ENCODE data around the gene BYSL. TPM values are rescaled to one million over a fixed set of nuclear protein-coding genes. Genes with fewer than 3 reads are reported as not detected.

The BYSL gene
- polyA plus RNA-seq, 1 experiment, result 28.5 TPM

DNA sequence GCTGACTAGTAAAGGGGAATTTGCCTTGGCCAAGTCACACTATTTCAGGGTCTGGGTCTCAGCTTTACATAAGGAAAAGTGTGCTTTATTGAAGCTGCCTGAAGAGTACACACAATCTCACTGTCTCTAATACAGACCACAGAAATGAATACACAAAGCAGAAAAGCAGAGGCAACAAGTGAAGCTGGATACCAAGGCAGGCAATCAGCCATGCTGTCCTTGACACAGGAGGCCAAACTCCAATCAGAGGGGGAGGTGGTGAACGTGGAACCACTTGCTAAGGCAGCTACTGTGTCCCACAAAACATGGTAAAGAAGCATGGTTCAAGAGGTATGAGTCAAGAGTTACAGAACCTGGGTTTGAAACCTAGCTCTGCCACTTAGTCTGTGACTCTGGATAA, 42.1 kb downstream of the BYSL start:
- Histone ChIP-seq H3K27me3 (ENCODE audit: control insufficient read depth, insufficient read depth, low read length) (no peaks in the 10 kb centered on the region), H3K36me3 (ENCODE audit: control insufficient read depth, insufficient read depth, low read length) (no peaks in the 10 kb centered on the region), H3K4me3 (ENCODE audit: low read depth, low read length) (no peak overlapping the region)
- TF ChIP-seq CTCF (IDR thresholded peaks at IDR 0.05; ENCODE audit: insufficient read depth, low read depth, low read length), result no peak
- no peak for DNase-seq (ENCODE audit: low read depth)
- POLR2A ChIA-PET, result no interaction called here
- CTCF ChIA-PET, result interaction anchor here (1.1 kb wide), 1 partner anchor 10 kb away, joined by 3 read pairs; no protein-coding TSS in a partner anchor

DNA sequence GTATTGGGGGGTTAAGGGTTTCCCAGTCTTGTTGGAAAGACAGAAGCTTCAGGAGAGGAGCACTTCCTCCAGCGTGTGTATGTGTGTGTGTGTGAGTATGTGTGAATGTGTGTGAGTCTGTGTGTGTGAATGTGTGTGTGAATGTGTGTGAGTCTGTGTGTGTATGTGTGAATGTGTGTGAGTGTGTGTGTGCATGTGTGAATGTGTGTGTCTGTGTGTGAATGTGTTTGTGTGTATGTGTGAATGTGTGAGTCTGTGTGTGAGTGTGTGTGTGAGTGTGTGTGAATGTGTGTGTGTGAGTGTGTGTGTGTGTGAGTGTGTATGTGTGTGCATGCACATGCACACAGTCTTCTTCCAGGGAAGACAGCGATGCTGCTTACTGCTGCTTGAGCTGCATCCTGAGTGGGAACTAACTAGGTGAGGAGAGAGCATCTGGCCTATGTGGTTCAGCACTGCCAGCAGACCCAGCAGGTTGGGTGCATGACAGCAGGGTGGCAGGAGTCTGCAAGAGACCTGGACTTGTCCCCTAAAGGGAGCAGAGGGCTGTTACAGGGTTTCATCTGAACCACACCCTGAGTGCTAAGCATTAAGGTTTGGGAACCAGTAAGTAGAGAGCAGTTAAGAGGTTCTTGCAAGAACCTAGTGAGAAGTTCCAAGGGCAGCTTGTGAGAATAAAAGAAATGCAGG, 43.0 kb downstream of the BYSL start:
- no peaks in the 10 kb centered on the region for H3K27me3 ChIP-seq (ENCODE audit: control insufficient read depth, insufficient read depth, low read length)
- CTCF ChIA-PET, result no interaction called here
- no peaks in the 10 kb centered on the region for H3K36me3 ChIP-seq (ENCODE audit: control insufficient read depth, insufficient read depth, low read length)
- DNase-seq (ENCODE audit: low read depth), result no peak
- POLR2A ChIA-PET, result no interaction called here
- no peak overlapping the region for H3K4me3 ChIP-seq (ENCODE audit: low read depth, low read length)
- TF ChIP-seq CTCF (IDR thresholded peaks at IDR 0.05; ENCODE audit: insufficient read depth, low read depth, low read length), result no peak

GRCh38 chr6:41965429-41966213, 44.3 kb downstream of the BYSL start:
- ChIA-PET POLR2A (no interaction called here), CTCF (no interaction called here)
- TF ChIP-seq CTCF (IDR thresholded peaks at IDR 0.05; ENCODE audit: insufficient read depth, low read depth, low read length), result no peak
- Histone ChIP-seq H3K27me3 (ENCODE audit: control insufficient read depth, insufficient read depth, low read length) (no peaks in the 10 kb centered on the region), H3K4me3 (ENCODE audit: low read depth, low read length) (no peak overlapping the region), H3K36me3 (ENCODE audit: control insufficient read depth, insufficient read depth, low read length) (no peaks in the 10 kb centered on the region)
- DNase-seq (ENCODE audit: low read depth), result no peak

- CTCF ChIA-PET, result no interaction called here
- Histone ChIP-seq H3K36me3 (ENCODE audit: control insufficient read depth, insufficient read depth, low read length) (no peaks in the 10 kb centered on the region), H3K4me3 (ENCODE audit: low read depth, low read length) (no peak overlapping the region), H3K27me3 (ENCODE audit: control insufficient read depth, insufficient read depth, low read length) (no peaks in the 10 kb centered on the region)
- POLR2A ChIA-PET, result no interaction called here
- no peak for DNase-seq (ENCODE audit: low read depth)
- TF ChIP-seq CTCF (IDR thresholded peaks at IDR 0.05; ENCODE audit: insufficient read depth, low read depth, low read length), result no peak
Measured at GRCh38 chr6:41966214-41966920, 45.1 kb downstream of the BYSL start.

DNA sequence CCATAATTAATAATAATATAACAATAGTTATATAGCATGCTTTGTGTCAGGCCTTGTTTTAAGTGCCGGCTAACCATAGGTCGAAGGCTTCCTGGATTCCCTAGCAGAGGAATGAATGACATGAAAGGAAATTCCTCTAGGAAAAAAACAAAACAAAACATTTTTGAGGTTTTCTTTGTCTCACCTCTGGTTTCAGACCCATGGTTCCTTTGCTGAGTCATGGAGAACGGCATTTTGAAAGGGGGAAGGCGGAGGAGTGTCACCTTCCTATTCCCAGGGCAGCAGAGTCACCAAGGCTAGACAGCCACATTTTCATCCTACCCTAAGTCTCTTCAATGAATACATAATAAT, 45.6 kb downstream of the BYSL start:
- Histone ChIP-seq H3K4me3 (ENCODE audit: low read depth, low read length) (no peak overlapping the region), H3K27me3 (ENCODE audit: control insufficient read depth, insufficient read depth, low read length) (no peaks in the 10 kb centered on the region), H3K36me3 (ENCODE audit: control insufficient read depth, insufficient read depth, low read length) (no peaks in the 10 kb centered on the region)
- DNase-seq (ENCODE audit: low read depth), result no peak
- ChIA-PET POLR2A (no interaction called here), CTCF (interaction anchor here (1.0 to 1.6 kb wide), 2 partner anchors 10 to 181 kb away, joined by 3 to 4 read pairs; no protein-coding TSS in a partner anchor)
- TF ChIP-seq CTCF (IDR thresholded peaks at IDR 0.05; ENCODE audit: insufficient read depth, low read depth, low read length), result no peak
